GM18511 (cell line): ENCODE results near the gene TMEM236.
"Not testable (repeated sequence)": the region's sequence is repeated elsewhere in the genome, so short reads cannot be mapped to it uniquely, and the experiment has no call there.

Experiments
- ATAC-seq: cut with Tn5 transposase; IDR thresholded peaks from one replicate; pipeline ENCODE4 v1.9.1; 2021; ENCODE audit warnings: mild to moderate bottlenecking, moderate library complexity; ENCODE audit not compliant: unreplicated experiment

TMEM236 gene

GRCh38 chr10:17751781-17752445, at the start of gene TMEM236:
Gene TMEM236 (plus strand): TSS chr10:17752201. CDS start chr10:17752296, 95 bp downstream.
- no peak for ATAC-seq

GRCh38 chr10:17703706-17704105, 48.3 kb upstream of the TMEM236 start:
- no peak for ATAC-seq

- ATAC-seq: no peak
Observed at GRCh38 chr10:17708821-17709220, 43.2 kb upstream of the TMEM236 start.

GRCh38 chr10:17709492-17709891, 42.5 kb upstream of the TMEM236 start:
- ATAC-seq: no peak

- ATAC-seq: no peak
Observed at GRCh38 chr10:17710181-17710580, 41.8 kb upstream of the TMEM236 start.

- no peak for ATAC-seq
Observed at GRCh38 chr10:17712053-17712452, 39.9 kb upstream of the TMEM236 start.

GRCh38 chr10:17712717-17713471, 39.1 kb upstream of the TMEM236 start:
- ATAC-seq: no peak

- ATAC-seq: no peak
Observed at GRCh38 chr10:17713758-17714157, 38.2 kb upstream of the TMEM236 start.

GRCh38 chr10:17716161-17716560, 35.8 kb upstream of the TMEM236 start:
- ATAC-seq: no peak

- ATAC-seq: not testable (repeated sequence)
Observed at GRCh38 chr10:17722317-17723014, 29.5 kb upstream of the TMEM236 start.

- no peak for ATAC-seq
Observed at GRCh38 chr10:17725703-17726102, 26.3 kb upstream of the TMEM236 start.

- no peak for ATAC-seq
Observed at GRCh38 chr10:17729630-17730029, 22.4 kb upstream of the TMEM236 start.

GRCh38 chr10:17730667-17731066, 21.3 kb upstream of the TMEM236 start:
- no peak for ATAC-seq

GRCh38 chr10:17731331-17732020, 20.5 kb upstream of the TMEM236 start:
- ATAC-seq: no peak

GRCh38 chr10:17733620-17734019, 18.4 kb upstream of the TMEM236 start:
- ATAC-seq: no peak

GRCh38 chr10:17734432-17735080, 17.4 kb upstream of the TMEM236 start:
- ATAC-seq: no peak

- ATAC-seq: no peak
Observed at GRCh38 chr10:17735166-17735941, 16.6 kb upstream of the TMEM236 start.

- no peak for ATAC-seq
Observed at GRCh38 chr10:17736223-17736622, 15.8 kb upstream of the TMEM236 start.

GRCh38 chr10:17737027-17737965, 14.7 kb upstream of the TMEM236 start:
- ATAC-seq: no peak
